NCI-H2029 (cell line): ENCODE results near the gene SLC12A9.

Source experiments
- DNase-seq: peaks from one replicate; lab custom pipeline; 2025; lab: John Stamatoyannopoulos, UW

SLC12A9 gene

GRCh38 chr7:100884736-100885439 lies 32.4 kb downstream of the SLC12A9 start:
- no peak for DNase-seq

GRCh38 chr7:100885440-100886141 lies 33.1 kb downstream of the SLC12A9 start:
- DNase-seq: no peak

GRCh38 chr7:100886142-100886935 lies 33.8 kb downstream of the SLC12A9 start:
- DNase-seq: no peak

GRCh38 chr7:100886936-100887515 lies 34.5 kb downstream of the SLC12A9 start:
- no peak for DNase-seq

GRCh38 chr7:100887516-100888290 lies 35.2 kb downstream of the SLC12A9 start:
- DNase-seq: no peak

- DNase-seq: no peak
Observed at GRCh38 chr7:100888291-100888987, 35.9 kb downstream of the SLC12A9 start.

GRCh38 chr7:100888988-100889750 lies 36.7 kb downstream of the SLC12A9 start, which contains the start of gene UFSP1:
UFSP1 (minus strand) TSS chr7:100889715; CDS start chr7:100889271, 444 bp downstream.
- peak; percentile 63 for DNase-seq

GRCh38 chr7:100890653-100891567 lies 38.4 kb downstream of the SLC12A9 start:
- no peak for DNase-seq

- DNase-seq: no peak
Observed at GRCh38 chr7:100891568-100892247, 39.2 kb downstream of the SLC12A9 start.

- DNase-seq: no peak
Observed at GRCh38 chr7:100892364-100893317, 40.1 kb downstream of the SLC12A9 start.

GRCh38 chr7:100893318-100893895 lies 40.9 kb downstream of the SLC12A9 start:
- no peak for DNase-seq

- no peak for DNase-seq
Observed at GRCh38 chr7:100893910-100894721, 41.6 kb downstream of the SLC12A9 start.

GRCh38 chr7:100894860-100895700 lies 42.6 kb downstream of the SLC12A9 start:
- no peak for DNase-seq

GRCh38 chr7:100895701-100895955 lies 43.1 kb downstream of the SLC12A9 start, which contains the start of gene ACHE:
ACHE (minus strand) TSS chr7:100895888; CDS start chr7:100894232, 1,656 bp downstream.
- DNase-seq: no peak
